Natural killer cell (primary cell): ENCODE data around the gene AGO3. TPM values are rescaled to one million over a fixed set of nuclear protein-coding genes. Genes with fewer than 3 reads are reported as not detected.

Experiments
- ATAC-seq, 3 donors: fragments of 150-1000 bp in 2 of 3; fragments of 200-7000 bp in 1 of 3; cut with Tn5 transposase; 1 replicate in 1 of 3; 2 replicates in 2 of 3; pipeline ENCODE4 v1.10.0; 2021; ENCODE audit warnings: mild to moderate bottlenecking in 2 of 3, moderate library complexity in 2 of 3
- DNase-seq, 2 donors: peaks; one replicate each; pipeline versions ENCODE4 v3.0.0 to v3.0.0-alpha.2; 2013 to 2021; ENCODE audit warnings: mixed read lengths in 1 of 2
- H3K27ac ChIP-seq: one replicate; pipeline ENCODE4 v1.5.1; 2013; ENCODE audit warnings: mild to moderate bottlenecking, low read length
- H3K27me3 ChIP-seq: one replicate; pipeline ENCODE4 v1.6.1; 2013; ENCODE audit warnings: low read length; ENCODE audit not compliant: control insufficient read depth, insufficient read depth
- H3K36me3 ChIP-seq: one replicate; pipeline ENCODE4 v1.6.1; 2013; ENCODE audit warnings: low read length; ENCODE audit not compliant: control insufficient read depth, insufficient read depth
- H3K4me1 ChIP-seq: one replicate; pipeline ENCODE4 v1.6.1; 2013; ENCODE audit warnings: low read length; ENCODE audit not compliant: control insufficient read depth, insufficient read depth
- H3K4me3 ChIP-seq: one replicate; pipeline ENCODE4 v1.5.1; 2013; ENCODE audit warnings: low read length
- H3K9me3 ChIP-seq: one replicate; pipeline ENCODE4 v1.6.1; 2013; ENCODE audit warnings: low read length; ENCODE audit not compliant: control insufficient read depth, insufficient read depth
- H3K27ac Mint-ChIP-seq, 2 donors: one replicate each; pipeline ENCODE4 v1.8.0; 2022; ENCODE audit warnings: mild to moderate bottlenecking in 2 of 2, mixed read lengths in 2 of 2, moderate library complexity in 1 of 2
- H3K27me3 Mint-ChIP-seq, 2 donors: one replicate each; pipeline ENCODE4 v1.8.0; 2022; ENCODE audit warnings: low read depth in 2 of 2, mixed read lengths in 2 of 2
- H3K36me3 Mint-ChIP-seq: one replicate; pipeline ENCODE4 v1.8.0; 2022; ENCODE audit warnings: mixed read lengths
- H3K4me1 Mint-ChIP-seq, 2 donors: one replicate each; pipeline ENCODE4 v1.8.0; 2022; ENCODE audit warnings: mixed read lengths in 2 of 2
- H3K4me3 Mint-ChIP-seq: one replicate; pipeline ENCODE4 v1.8.0; 2022; ENCODE audit warnings: mild to moderate bottlenecking, moderate library complexity, mixed read lengths
- H3K9me3 Mint-ChIP-seq, 2 donors: one replicate each; pipeline ENCODE4 v1.8.0; 2022; ENCODE audit warnings: mixed read lengths in 2 of 2
- WGBS: methylation state at CpG from one replicate; pipeline ENCODE4 v1.1.7; 2013; ENCODE audit warnings: missing lambda C conversion rate; ENCODE audit not compliant: insufficient coverage; 5-methylcytosine and 5-hydroxymethylcytosine counted together
- intact Hi-C: fragments of 100-400 bp; cut with micrococcal nuclease; formaldehyde crosslinking; loops from one replicate; pipeline ENCODE4 v1.14.2; 2022
- total RNA-seq, 4 donors: library from RNA; stranded (reverse); fragments of 120-200 nt in 1 of 4; gene quantifications; one replicate each; pipeline versions ENCODE4 v1.2.3 to v1.2.4, GENCODE V29; 2013 to 2022
- TF ChIP-seq, protein P1 (sequence below): fragments of 200-600 bp; IDR thresholded peaks from one replicate; pipeline ENCODE4 v1.8.0; 2022; ENCODE audit warnings: antibody characterized with exemption

The AGO3 gene
- total RNA-seq, 3 donors from 2014 or later (not counting 1 experiment from before 2014, with no cell fraction given): 36.5 to 49.6 (median 49.0) TPM

DNA sequence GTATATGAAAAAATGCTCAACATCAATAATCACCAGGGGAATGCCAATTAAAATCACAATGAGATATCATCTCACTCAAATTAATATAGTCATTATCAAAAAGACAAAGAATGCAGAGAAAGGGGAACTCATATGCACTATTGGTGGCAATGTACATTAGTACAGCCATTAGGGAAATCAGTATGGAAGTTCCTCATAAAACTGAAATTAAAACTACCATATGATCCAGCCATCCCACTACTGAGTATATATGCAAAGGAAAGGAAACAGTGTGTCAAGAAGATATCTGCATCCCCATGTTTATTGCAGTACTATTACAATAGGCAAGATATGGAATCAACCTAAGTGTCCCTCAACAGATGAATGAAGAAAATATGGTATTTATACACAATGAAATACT is 120.9 kb downstream of the AGO3 start:
- no peak overlapping the region for H3K27ac Mint-ChIP-seq
- Histone ChIP-seq H3K27me3 (no peaks in the 10 kb centered on the region), H3K9me3 (no peaks in the 10 kb centered on the region), H3K4me3 (no peak overlapping the region), H3K36me3 (peaks cover 14% of the 10 kb centered on the region), H3K4me1 (no peaks in the 10 kb centered on the region), H3K27ac (no peak overlapping the region)
- peaks cover 0 to 3% of the 10 kb centered on the region in 2 donors for H3K9me3 Mint-ChIP-seq
- H3K4me3 Mint-ChIP-seq: no peak overlapping the region
- TF ChIP-seq, protein P1, sequence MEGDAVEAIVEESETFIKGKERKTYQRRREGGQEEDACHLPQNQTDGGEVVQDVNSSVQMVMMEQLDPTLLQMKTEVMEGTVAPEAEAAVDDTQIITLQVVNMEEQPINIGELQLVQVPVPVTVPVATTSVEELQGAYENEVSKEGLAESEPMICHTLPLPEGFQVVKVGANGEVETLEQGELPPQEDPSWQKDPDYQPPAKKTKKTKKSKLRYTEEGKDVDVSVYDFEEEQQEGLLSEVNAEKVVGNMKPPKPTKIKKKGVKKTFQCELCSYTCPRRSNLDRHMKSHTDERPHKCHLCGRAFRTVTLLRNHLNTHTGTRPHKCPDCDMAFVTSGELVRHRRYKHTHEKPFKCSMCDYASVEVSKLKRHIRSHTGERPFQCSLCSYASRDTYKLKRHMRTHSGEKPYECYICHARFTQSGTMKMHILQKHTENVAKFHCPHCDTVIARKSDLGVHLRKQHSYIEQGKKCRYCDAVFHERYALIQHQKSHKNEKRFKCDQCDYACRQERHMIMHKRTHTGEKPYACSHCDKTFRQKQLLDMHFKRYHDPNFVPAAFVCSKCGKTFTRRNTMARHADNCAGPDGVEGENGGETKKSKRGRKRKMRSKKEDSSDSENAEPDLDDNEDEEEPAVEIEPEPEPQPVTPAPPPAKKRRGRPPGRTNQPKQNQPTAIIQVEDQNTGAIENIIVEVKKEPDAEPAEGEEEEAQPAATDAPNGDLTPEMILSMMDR: no peak
- DNase-seq: no peak
- intact Hi-C loops: no loop called here
- H3K4me1 Mint-ChIP-seq: no peaks in the 10 kb centered on the region
- H3K36me3 Mint-ChIP-seq: peaks cover 10% of the 10 kb centered on the region
- no peak for ATAC-seq
- H3K27me3 Mint-ChIP-seq: no peaks in the 10 kb centered on the region

DNA sequence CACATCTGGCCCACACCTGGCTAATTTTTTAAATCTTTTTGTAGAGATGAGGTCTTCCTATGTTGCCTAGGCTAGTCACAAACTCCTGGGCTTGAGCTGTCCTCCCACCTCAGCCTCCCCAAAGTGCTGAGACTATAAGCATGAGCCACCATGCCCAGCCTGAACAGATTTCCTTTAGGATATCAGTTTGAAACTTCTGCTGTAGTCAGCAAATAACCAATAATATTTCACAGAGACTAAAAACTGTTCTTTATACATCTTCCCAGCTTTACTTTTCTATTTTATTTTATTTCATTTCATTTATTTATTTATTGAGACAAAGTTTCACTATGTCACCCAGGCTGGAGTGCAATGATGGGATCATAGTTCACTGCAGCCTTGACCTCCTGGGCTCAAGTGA is 123.1 kb downstream of the AGO3 start:
- TF ChIP-seq, protein P1: no peak
- H3K4me1 Mint-ChIP-seq: no peaks in the 10 kb centered on the region
- H3K9me3 Mint-ChIP-seq: no peaks in the 10 kb centered on the region
- no peaks in the 10 kb centered on the region for H3K27me3 ChIP-seq
- H3K27ac ChIP-seq: no peak overlapping the region
- H3K4me3 ChIP-seq: no peak overlapping the region
- no peaks in the 10 kb centered on the region for H3K27me3 Mint-ChIP-seq
- no peak overlapping the region for H3K27ac Mint-ChIP-seq
- no peaks in the 10 kb centered on the region for H3K4me1 ChIP-seq
- peaks cover 9% of the 10 kb centered on the region for H3K36me3 ChIP-seq
- H3K36me3 Mint-ChIP-seq: no peaks in the 10 kb centered on the region
- ATAC-seq: no peak
- intact Hi-C loops: no loop called here
- no peak overlapping the region for H3K4me3 Mint-ChIP-seq
- DNase-seq: no peak
- H3K9me3 ChIP-seq: no peaks in the 10 kb centered on the region

DNA sequence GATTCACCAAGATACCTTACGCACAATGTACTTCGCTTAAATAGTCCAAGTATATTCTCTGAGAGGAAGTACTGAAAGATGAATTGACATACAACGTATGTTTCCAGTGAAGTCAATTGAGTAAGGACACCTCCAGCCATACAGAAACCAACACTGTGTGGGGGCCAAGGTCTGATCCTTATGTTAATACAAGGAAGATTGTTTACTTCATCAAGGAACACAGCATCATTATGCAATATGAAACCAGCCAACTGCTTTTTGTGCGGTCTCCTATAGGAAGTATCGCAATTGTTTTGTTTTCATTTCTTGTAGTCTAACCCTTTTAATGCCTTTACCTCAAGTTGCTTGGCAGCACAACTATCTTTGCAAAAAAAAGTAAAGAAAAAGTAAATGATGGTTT is 124.8 kb downstream of the AGO3 start:
- no peaks in the 10 kb centered on the region for H3K4me1 ChIP-seq
- Mint-ChIP-seq H3K27me3 (no peaks in the 10 kb centered on the region), H3K4me3 (no peak overlapping the region), H3K36me3 (no peaks in the 10 kb centered on the region), H3K27ac (no peak overlapping the region), H3K4me1 (no peaks in the 10 kb centered on the region), H3K9me3 (no peaks in the 10 kb centered on the region)
- TF ChIP-seq, protein P1: no peak
- H3K4me3 ChIP-seq: no peak overlapping the region
- H3K27ac ChIP-seq: no peak overlapping the region
- intact Hi-C loops: no loop called here
- no peaks in the 10 kb centered on the region for H3K27me3 ChIP-seq
- ATAC-seq: no peak
- peaks cover 9% of the 10 kb centered on the region for H3K36me3 ChIP-seq
- no peak for DNase-seq
- no peaks in the 10 kb centered on the region for H3K9me3 ChIP-seq
- 97% methylated on average over 4 of the region's 5 CpGs for WGBS

DNA sequence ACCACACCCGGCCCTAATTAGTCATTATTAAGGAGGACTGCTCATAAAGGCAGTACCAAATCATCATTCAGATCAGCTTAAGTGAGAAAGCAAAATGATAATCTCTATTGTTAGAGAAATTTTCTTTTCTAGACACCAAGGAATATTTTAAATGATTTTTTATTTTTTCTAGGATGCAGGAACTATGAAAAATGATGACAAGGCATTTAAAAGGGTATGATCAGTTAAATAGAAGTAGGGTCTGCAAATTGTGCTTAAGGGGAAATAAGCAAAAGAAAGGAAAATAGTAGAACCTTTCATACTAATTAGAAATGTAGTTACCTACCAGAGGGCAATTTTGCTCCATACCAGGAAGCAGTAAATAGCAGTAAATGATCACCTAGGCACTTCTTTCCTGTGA is 131.4 kb downstream of the AGO3 start:
- no peaks in the 10 kb centered on the region for H3K36me3 Mint-ChIP-seq
- Histone ChIP-seq H3K4me3 (no peak overlapping the region), H3K36me3 (no peaks in the 10 kb centered on the region), H3K9me3 (no peaks in the 10 kb centered on the region), H3K27me3 (no peaks in the 10 kb centered on the region), H3K27ac (no peak overlapping the region), H3K4me1 (no peaks in the 10 kb centered on the region)
- ATAC-seq (no peak), DNase-seq (no peak)
- TF ChIP-seq, protein P1: no peak
- 100% methylated on average over 1 of the region's 1 CpG for WGBS
- intact Hi-C loops: no loop called here
- H3K4me1 Mint-ChIP-seq: no peaks in the 10 kb centered on the region
- H3K27ac Mint-ChIP-seq: no peak overlapping the region
- H3K9me3 Mint-ChIP-seq: no peaks in the 10 kb centered on the region
- H3K4me3 Mint-ChIP-seq: no peak overlapping the region
- no peaks in the 10 kb centered on the region for H3K27me3 Mint-ChIP-seq
